ENCODE measurements around the gene ROBO1.

DNA sequence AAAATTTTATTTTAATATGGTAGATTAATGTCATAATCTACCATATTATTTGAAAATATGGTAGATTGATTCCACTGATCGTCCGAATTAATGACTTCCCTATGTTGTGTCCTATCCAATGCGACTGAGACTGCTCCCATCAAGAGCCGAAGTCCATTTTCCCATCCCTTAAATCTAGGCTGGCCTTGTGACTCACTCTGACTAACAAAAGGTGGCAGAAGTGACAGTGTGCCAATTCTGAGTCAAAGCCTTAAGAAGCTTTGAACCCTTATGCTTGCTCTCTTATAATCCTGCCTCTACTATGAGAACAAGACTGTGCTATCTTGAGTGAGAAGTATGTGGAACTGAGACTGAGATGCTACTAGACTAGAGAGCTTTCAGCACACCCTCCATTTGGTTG is 387.2 kb downstream of the ROBO1 start:
- TF ChIP-seq POLR2AphosphoS5 (IDR thresholded peaks at IDR 0.05; ENCODE audit: insufficient read depth in 1 of 2, low read depth in 1 of 2) = no peak
- TF ChIP-seq, protein P1, sequence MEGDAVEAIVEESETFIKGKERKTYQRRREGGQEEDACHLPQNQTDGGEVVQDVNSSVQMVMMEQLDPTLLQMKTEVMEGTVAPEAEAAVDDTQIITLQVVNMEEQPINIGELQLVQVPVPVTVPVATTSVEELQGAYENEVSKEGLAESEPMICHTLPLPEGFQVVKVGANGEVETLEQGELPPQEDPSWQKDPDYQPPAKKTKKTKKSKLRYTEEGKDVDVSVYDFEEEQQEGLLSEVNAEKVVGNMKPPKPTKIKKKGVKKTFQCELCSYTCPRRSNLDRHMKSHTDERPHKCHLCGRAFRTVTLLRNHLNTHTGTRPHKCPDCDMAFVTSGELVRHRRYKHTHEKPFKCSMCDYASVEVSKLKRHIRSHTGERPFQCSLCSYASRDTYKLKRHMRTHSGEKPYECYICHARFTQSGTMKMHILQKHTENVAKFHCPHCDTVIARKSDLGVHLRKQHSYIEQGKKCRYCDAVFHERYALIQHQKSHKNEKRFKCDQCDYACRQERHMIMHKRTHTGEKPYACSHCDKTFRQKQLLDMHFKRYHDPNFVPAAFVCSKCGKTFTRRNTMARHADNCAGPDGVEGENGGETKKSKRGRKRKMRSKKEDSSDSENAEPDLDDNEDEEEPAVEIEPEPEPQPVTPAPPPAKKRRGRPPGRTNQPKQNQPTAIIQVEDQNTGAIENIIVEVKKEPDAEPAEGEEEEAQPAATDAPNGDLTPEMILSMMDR (IDR thresholded peaks at IDR 0.05) = no peak

Measured in vagina (tissue), 2 donors.